NCI-H2171 (cell line): ENCODE measurements around the gene DCAF5.
"Not testable (repeated sequence)": the region's sequence is repeated elsewhere in the genome, so short reads cannot be mapped to it uniquely, and the experiment has no call there.

Source experiments
- DNase-seq: peaks from one replicate; lab custom pipeline; 2025; lab: John Stamatoyannopoulos, UW

The DCAF5 gene

DNA sequence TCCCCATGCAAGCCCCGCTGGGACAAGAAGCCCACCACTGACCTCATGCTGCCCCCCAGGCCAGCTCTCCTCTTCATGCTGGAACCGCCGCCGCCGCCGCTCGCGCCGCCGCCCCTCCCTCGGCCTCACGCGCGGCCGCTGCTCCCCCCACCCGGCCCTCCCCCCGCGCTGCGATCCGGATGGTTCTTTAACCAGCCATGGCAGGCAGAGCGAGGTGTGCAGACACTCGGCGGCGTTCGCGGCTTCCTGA is at the start of gene DCAF5:
DCAF5 (minus strand) TSS at position 218 of the 250 bp plus-strand sequence; CDS start at position 77, 141 bp downstream.
- DNase-seq: peak; percentile 85

DNA sequence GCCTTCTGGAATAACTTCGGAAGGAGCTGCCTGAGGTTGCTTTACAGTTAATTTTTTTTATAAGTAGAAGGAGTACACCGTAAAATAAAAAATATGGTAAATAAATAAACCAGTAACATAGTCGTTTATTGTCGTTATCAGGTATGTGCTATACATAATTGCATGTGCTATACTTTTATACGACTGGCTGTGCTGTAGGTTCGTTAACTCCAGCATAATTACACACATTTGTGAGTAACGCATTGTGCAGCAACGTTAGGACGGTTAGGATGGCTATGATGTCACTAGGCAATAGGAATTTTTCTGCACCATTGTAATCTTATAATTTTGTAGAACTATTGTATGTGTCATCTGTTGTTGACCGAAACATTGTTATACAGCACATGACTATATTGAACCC is 46.9 kb upstream of the DCAF5 start:
- no peak for DNase-seq

GRCh38 chr14:69193721-69194120 is 40.8 kb upstream of the DCAF5 start:
- no peak for DNase-seq

- peak; percentile 96 for DNase-seq
These were observed 38.6 kb upstream of the DCAF5 start, which contains the start of gene EXD2 for GRCh38 chr14:69191340-69192111. TSS of gene EXD2 (plus strand) at chr14:69191498. CDS start at chr14:69209471, 17,973 bp downstream.

GRCh38 chr14:69190191-69190590 is 37.3 kb upstream of the DCAF5 start:
- DNase-seq: no peak

GRCh38 chr14:69183735-69184134 is 30.8 kb upstream of the DCAF5 start:
- no peak for DNase-seq

DNA sequence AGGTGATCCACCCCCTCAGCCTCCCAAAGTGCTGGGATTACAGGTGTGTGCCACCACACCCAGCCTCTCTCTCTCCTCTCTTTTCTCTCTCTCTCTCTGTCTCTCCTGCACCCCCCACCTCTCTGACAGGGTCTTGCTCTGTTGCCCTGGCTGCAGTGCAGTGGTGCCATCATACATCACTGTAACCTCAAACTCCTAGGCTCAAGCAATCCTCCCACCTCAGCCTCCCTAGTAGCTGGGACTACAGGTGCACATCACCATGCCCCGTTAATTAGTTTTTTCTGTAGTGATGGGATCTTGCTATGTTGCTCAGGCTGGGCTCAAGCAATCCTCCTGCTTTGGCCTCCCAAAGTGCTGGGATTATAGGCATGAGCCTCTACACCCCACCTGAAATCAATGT is 29.7 kb upstream of the DCAF5 start:
- not testable (repeated sequence) for DNase-seq

DNA sequence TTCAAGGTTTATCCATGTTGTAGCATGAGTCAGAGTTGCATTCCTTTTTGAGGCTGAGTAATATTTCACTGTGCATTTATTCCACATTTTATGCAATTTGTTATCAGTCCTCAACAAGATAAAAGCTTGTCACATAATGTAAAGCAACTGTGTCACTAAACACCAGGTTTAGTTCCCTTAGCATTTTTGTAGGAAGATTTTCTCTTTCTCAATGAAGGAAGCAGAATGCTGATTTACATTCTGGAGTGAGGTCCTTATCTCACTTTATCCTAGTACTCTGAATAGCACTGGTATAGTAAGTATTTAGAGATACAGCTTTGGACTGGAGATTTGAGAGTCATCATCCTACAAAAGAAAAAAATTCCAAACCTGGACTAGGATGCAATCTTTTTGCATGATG is 28.6 kb upstream of the DCAF5 start:
- no peak for DNase-seq

- no peak for DNase-seq
These were observed 22.2 kb upstream of the DCAF5 start for GRCh38 chr14:69175130-69175529.

DNA sequence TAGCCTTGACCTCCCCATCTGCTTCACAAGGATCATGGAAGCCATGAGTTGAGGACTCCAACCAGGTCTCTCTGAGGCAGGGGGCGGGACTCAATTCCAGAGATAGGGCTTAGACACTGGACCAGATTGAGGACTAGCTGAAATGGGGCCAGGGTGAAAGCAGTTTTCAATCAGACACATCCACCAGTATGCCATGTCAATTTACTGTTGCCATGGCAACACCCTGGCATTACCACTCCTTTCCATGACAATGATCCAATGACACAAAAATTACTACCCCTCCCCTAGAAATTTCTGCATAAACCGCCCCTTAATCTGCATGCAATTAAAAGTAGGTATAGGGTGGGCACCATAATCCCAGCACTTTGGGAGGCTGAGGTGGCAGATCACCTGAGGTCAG is 18.6 kb upstream of the DCAF5 start:
- DNase-seq: no peak

- no peak for DNase-seq
These were observed 17.9 kb upstream of the DCAF5 start for GRCh38 chr14:69170839-69171238.

DNA sequence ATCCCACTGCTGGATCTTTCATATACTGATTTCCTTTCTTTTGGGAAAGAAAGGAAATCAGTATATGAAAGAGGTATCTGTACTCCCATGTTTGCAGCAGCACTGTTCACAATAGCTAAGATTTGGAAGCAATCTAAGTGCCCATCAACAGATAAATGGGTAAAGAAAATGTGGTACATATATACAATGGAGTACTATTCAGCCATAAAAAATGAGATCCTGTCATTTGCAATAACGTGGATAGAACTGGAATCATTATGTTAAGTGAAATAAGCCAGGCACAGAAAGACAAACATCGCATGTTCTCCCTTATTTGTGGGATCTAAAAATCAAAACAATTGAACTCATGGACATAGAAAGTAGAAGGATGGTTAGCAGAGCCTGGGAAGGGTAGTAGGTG is 12.9 kb upstream of the DCAF5 start:
- DNase-seq: not testable (repeated sequence)

- no peak for DNase-seq
These were observed 8.7 kb upstream of the DCAF5 start for GRCh38 chr14:69161590-69161989.

- DNase-seq: no peak
These were observed 3.3 kb upstream of the DCAF5 start for GRCh38 chr14:69156224-69156623.

DNA sequence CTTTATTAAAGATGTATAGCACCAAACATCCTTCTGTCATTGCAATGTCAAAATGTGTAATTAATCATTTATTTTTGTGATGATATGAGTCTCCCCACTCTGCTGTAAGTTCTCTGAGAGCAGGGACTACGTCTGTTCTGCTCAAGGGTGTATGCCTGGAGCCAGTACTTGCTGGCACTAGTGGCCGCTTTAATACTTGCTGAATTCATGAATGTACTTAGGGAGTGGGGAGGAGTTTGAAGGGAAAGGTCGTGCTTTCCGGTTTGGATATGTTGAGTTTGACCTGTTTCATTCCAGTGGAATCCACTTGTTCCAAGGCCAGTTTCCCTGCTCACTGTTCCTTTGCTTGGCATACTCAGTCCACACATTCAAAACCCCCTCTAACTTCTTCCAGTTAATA is 1.9 kb upstream of the DCAF5 start:
- no peak for DNase-seq

DNA sequence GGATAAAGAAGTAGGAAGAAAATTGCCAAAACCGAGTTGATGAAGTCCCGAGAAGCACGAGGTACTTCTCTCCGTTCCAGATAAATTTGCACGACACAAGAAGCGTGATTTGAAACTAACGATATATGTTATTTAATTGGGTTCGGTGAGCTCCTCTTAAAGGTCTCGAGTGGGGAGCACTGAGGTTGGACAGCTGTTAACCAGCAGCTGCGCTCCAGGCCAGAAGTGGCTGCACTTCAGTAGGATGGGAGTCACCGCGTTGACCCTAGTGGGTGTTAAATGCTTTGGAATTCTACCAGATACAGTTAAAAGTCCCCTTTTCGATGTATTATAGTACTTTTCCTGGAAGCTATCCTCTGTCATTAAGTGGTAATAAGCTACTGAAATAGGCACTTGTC is 953 bp upstream of the DCAF5 start:
- DNase-seq: no peak

DNA sequence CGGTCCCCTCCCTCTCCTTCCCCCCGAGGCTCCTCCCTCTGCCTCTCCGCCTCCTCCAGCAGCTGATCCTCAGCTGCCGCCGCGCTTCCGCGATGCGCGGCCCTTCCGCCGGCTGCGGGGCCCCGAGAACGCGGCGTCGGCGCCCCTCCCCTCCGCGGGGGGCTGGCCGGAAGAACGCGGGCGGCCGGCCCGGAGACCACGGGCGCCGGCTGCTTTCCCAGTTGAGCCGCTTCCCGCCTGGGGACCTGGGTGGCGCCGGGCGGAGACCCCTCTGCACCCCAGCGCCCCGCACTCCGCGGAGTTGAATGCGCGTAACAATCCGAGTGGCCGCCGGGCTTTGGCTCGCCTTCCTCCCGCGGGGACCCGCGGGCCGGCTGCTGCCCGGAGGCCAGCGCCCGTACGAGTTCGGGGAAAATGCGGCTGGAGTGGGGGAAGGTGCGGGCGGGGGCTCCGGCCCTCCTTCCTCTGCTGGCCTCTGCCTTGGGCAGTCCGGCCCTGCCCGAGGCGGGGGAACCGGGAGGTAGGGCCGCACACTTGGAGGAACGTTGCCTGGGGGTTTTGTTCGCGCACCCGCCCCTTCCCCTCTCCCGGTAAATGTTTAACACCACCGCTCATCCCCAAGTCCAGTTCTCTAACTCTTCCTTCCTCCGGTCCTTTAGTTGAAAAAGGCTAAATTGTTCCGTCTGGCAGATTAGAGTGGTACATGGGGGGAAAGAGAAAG is 393 bp upstream of the DCAF5 start:
- no peak for DNase-seq

- peak; percentile 74 for DNase-seq
These were observed 578 bp downstream of the DCAF5 start for GRCh38 chr14:69152181-69152901.

GRCh38 chr14:69151458-69152180 is 1.3 kb downstream of the DCAF5 start:
- peak; percentile 78 for DNase-seq

GRCh38 chr14:69149461-69150244 is 3.3 kb downstream of the DCAF5 start:
- no peak for DNase-seq

DNA sequence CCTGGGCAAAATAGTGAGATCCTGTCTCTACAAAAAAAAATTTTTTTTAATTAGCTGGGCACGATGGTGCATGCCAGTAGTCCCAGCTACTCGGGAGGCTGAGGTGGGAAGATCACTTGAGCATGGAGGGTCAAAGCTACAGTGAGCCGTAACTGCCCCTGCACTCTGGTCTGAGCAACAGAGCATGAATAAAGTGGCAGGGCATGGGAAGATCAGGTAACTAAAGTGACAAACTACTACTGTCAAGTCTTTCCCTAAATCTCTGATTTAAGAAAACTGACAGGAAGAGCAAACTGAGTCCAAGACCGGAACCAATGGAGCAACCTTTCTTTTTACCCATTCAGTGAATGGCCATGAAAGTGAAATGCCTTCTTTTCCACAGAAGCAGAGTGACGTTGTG is 10.8 kb downstream of the DCAF5 start:
- DNase-seq: no peak

- DNase-seq: no peak
These were observed 11.4 kb downstream of the DCAF5 start for GRCh38 chr14:69141550-69141949.
